Endodermal cell (in vitro differentiated cells): ENCODE measurements around the gene EPC2. TPM values are rescaled to one million over a fixed set of nuclear protein-coding genes. Genes with fewer than 3 reads are reported as not detected.

Source experiments
- DNase-seq: peaks from one replicate; pipeline ENCODE4 v3.0.0-alpha.2; 2017
- H3K27ac ChIP-seq: 2 replicates; pipeline ENCODE4 v1.5.1; 2013; ENCODE audit warnings: mild to moderate bottlenecking, low read depth, low read length, moderate library complexity
- H3K27me3 ChIP-seq: 2 replicates; pipeline ENCODE4 v1.6.1; 2013; ENCODE audit warnings: mild to moderate bottlenecking, low read length, moderate library complexity; ENCODE audit not compliant: insufficient read depth, control insufficient read depth, poor library complexity, severe bottlenecking
- H3K36me3 ChIP-seq: 2 replicates; pipeline ENCODE4 v1.7.0; 2013; ENCODE audit warnings: mild to moderate bottlenecking, low read length, moderate library complexity; ENCODE audit not compliant: control insufficient read depth, insufficient read depth
- H3K4me1 ChIP-seq: one replicate; pipeline ENCODE4 v1.7.0; 2013; ENCODE audit warnings: low read length; ENCODE audit not compliant: control insufficient read depth, insufficient read depth
- H3K4me3 ChIP-seq: 2 replicates; pipeline ENCODE4 v1.5.1; 2013; ENCODE audit warnings: mild to moderate bottlenecking, low read length, moderate library complexity
- H3K9ac ChIP-seq: 2 replicates; pipeline ENCODE4 v1.6.1; 2013; ENCODE audit warnings: mild to moderate bottlenecking, low read length, moderate library complexity; ENCODE audit not compliant: poor library complexity, severe bottlenecking; ENCODE audit errors: extremely low read depth
- H3K9me3 ChIP-seq: 2 replicates; pipeline ENCODE4 v1.6.1; 2013; ENCODE audit warnings: mild to moderate bottlenecking, low read length, moderate library complexity; ENCODE audit not compliant: control insufficient read depth
- H3K27ac Mint-ChIP-seq: 2 replicates; pipeline ENCODE4 v1.8.0; 2020; ENCODE audit warnings: mixed read lengths
- H3K27me3 Mint-ChIP-seq: 2 replicates; pipeline ENCODE4 v1.8.0; 2021; ENCODE audit warnings: mild to moderate bottlenecking, mixed read lengths; ENCODE audit not compliant: insufficient read depth
- H3K36me3 Mint-ChIP-seq: 2 replicates; pipeline ENCODE4 v1.8.0; 2020; ENCODE audit warnings: low read depth, mixed read lengths
- H3K4me1 Mint-ChIP-seq: 2 replicates; pipeline ENCODE4 v1.8.0; 2020; ENCODE audit warnings: mixed read lengths
- H3K4me3 Mint-ChIP-seq: 2 replicates; pipeline ENCODE4 v1.8.0; 2020; ENCODE audit warnings: mild to moderate bottlenecking, moderate library complexity, mixed read lengths
- H3K9me3 Mint-ChIP-seq: 2 replicates; pipeline ENCODE4 v1.8.0; 2020; ENCODE audit warnings: mild to moderate bottlenecking, mixed read lengths
- CTCF ChIP-seq: fragments of 200-600 bp; sonication (generic); conservative IDR thresholded peaks from 2 replicates; pipeline ENCODE4 v1.5.0; 2021; ENCODE audit warnings: antibody characterized with exemption, mild to moderate bottlenecking
- WGBS, 2 experiments: methylation state at CpG; one replicate each; pipeline versions ENCODE4 v1.1.5 to v1.1.7; 2013; ENCODE audit warnings: missing lambda C conversion rate in 2 of 2, mixed read lengths in 1 of 2; ENCODE audit not compliant: insufficient coverage in 1 of 2, insufficient read length in 1 of 2; 5-methylcytosine and 5-hydroxymethylcytosine counted together
- total RNA-seq, 2 donors: library from RNA; stranded (reverse); fragmentation: NEBNext Ultra II Directional in 1 of 2; extraction: Animal tissue kit (Norgen Biotek cat#: 25700) in 1 of 2; gene quantifications; 2 replicates in 1 of 2; 3 replicates in 1 of 2; pipeline ENCODE4 v1.2.1, GENCODE V29; 2021

EPC2 gene
- total RNA-seq, 2 donors from 2014 or later = 23.0 to 32.0 TPM

GRCh38 chr2:148739454-148740105, 95.0 kb downstream of the EPC2 start:
- no peak overlapping the region for H3K9ac ChIP-seq
- no peak overlapping the region for H3K27ac ChIP-seq
- Mint-ChIP-seq H3K4me3 (no peak overlapping the region), H3K27ac (no peak overlapping the region), H3K9me3 (no peaks in the 10 kb centered on the region), H3K4me1 (peaks cover 17% of the 10 kb centered on the region), H3K27me3 (no peaks in the 10 kb centered on the region), H3K36me3 (no peaks in the 10 kb centered on the region)
- H3K27me3 ChIP-seq = peaks cover 7% of the 10 kb centered on the region
- H3K4me1 ChIP-seq = peaks cover 5% of the 10 kb centered on the region
- H3K36me3 ChIP-seq = no peaks in the 10 kb centered on the region
- H3K4me3 ChIP-seq = no peak overlapping the region
- H3K9me3 ChIP-seq = no peaks in the 10 kb centered on the region
- no peak for DNase-seq
- 91 to 100% methylated on average over 1 of the region's 2 CpGs for WGBS, 2 experiments
- no peak for TF ChIP-seq CTCF

- no peak for DNase-seq
- Mint-ChIP-seq H3K4me1 (peaks cover 35% of the 10 kb centered on the region), H3K27ac (no peak overlapping the region), H3K9me3 (no peaks in the 10 kb centered on the region), H3K36me3 (no peaks in the 10 kb centered on the region), H3K27me3 (no peaks in the 10 kb centered on the region), H3K4me3 (no peak overlapping the region)
- Histone ChIP-seq H3K27ac (no peak overlapping the region), H3K36me3 (no peaks in the 10 kb centered on the region), H3K9ac (no peak overlapping the region), H3K27me3 (peaks cover 11% of the 10 kb centered on the region), H3K9me3 (no peaks in the 10 kb centered on the region), H3K4me3 (no peak overlapping the region), H3K4me1 (peaks cover 9% of the 10 kb centered on the region)
- 77 to 92% methylated on average over 3 to 4 of the region's 4 CpGs for WGBS, 2 experiments
- no peak for TF ChIP-seq CTCF
Observed at GRCh38 chr2:148742373-148742772, 97.8 kb downstream of the EPC2 start.

- H3K36me3 ChIP-seq = no peaks in the 10 kb centered on the region
- H3K9me3 Mint-ChIP-seq = no peaks in the 10 kb centered on the region
- H3K4me1 Mint-ChIP-seq = peaks cover 34% of the 10 kb centered on the region
- DNase-seq = no peak
- H3K27me3 Mint-ChIP-seq = no peaks in the 10 kb centered on the region
- TF ChIP-seq CTCF = no peak
- no peak overlapping the region for H3K9ac ChIP-seq
- no peak overlapping the region for H3K27ac ChIP-seq
- H3K4me3 Mint-ChIP-seq = no peak overlapping the region
- H3K4me3 ChIP-seq = no peak overlapping the region
- no peaks in the 10 kb centered on the region for H3K36me3 Mint-ChIP-seq
- 87 to 100% methylated on average over 3 of the region's 3 CpGs for WGBS, 2 experiments
- H3K4me1 ChIP-seq = peaks cover 3% of the 10 kb centered on the region
- H3K27ac Mint-ChIP-seq = no peak overlapping the region
- no peaks in the 10 kb centered on the region for H3K9me3 ChIP-seq
- H3K27me3 ChIP-seq = peaks cover 11% of the 10 kb centered on the region
Observed at GRCh38 chr2:148745151-148745851, 100.8 kb downstream of the EPC2 start.
